Choroid plexus epithelial cell (primary cell): ENCODE results near the gene LTBP1.

Experiments
- DNase-seq: peaks from one replicate; pipeline ENCODE4 v3.0.0-alpha.2; 2010; ENCODE audit warnings: low read depth
- H3K4me3 ChIP-seq: 2 replicates; pipeline ENCODE4 v1.5.1; 2011; ENCODE audit warnings: low read depth, mild to moderate bottlenecking, control low read depth, low read length, moderate library complexity
- CTCF ChIP-seq: conservative IDR thresholded peaks from 2 replicates; pipeline ENCODE4 v1.5.1; 2011; ENCODE audit warnings: low read depth, mild to moderate bottlenecking, control low read depth, inconsistent platforms, low read length, moderate library complexity

LTBP1 gene

DNA sequence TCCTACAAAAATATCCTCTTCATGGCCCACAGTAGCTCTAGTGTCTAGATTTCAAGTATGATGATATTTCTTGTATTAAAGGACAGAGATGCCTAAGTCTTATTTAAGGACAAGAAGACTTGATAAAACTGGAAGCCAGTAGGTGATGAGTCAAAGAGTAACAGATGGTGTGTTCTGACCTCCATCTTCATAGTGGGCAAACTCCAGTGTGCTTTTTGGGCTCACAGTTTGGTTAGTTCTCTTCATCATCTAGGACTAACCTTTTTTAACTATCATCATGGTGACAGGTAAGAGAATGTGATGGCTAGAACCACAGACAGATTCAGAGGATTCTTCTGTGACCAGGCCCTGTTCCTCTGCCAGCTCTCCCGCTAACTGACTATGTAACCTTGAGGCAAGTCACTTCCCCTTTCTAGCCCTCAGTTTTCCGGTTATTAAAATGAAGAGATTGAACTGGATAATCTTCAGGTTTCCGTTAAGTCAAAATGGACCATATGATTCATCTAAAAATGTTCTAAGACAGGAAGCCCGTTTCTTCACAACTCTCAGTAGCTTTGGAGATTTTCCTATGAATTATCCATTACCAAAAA, 389.4 kb downstream of the LTBP1 start:
- no peak overlapping the region for H3K4me3 ChIP-seq
- no peak for TF ChIP-seq CTCF
- DNase-seq: no peak

DNA sequence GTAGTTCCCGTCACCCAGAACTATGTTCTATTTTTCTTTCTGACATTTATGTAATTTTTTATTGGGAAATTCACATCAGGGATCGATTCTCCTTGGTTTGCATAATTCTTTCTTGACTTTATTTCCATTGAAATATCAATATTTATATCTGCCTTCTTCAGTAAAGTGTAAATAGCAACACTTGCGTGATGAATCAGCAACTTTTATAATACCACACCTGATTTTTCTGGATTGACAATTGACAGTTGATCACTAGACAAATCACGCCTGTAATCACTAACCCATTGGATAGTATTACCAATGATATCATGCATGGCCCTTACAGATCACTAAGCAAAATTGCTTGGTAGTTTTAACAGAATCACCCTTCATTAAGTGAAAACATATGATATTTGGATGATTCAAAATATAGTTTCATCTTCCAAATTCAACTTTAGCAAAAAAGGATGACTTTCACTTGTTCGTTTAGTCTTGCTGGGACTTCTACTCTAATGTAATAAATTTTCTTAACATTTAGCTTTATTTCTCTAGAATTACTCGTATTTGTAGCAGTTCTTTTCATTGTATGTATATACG, 390.7 kb downstream of the LTBP1 start:
- DNase-seq: no peak
- TF ChIP-seq CTCF: no peak

GRCh38 chr2:33337981-33338380, 391.2 kb downstream of the LTBP1 start:
- no peak overlapping the region for H3K4me3 ChIP-seq
- DNase-seq: no peak
- no peak for TF ChIP-seq CTCF

More for the DNA sequence above, 390.7 kb downstream of the LTBP1 start:
- no peak overlapping the region for H3K4me3 ChIP-seq

DNA sequence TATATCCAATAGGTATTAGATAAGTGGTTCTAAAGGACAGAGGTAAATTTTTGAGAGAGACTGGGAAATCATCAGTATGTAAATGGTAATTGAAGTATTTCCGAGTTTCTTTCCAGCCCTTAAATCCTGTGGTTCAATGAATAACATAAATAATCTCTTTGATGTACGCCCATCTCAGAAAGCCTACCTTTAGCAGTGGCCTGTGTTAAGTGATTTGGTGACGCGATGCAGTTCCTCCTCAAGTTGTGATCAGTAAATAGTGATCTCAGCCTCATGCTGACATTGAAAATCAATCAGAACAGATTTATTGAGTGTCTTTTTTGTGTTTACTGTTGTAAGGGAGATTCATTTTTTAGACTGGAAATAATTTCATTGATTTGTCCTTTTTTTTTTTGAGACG, 392.5 kb downstream of the LTBP1 start:
- DNase-seq: no peak
- no peak overlapping the region for H3K4me3 ChIP-seq
- no peak for TF ChIP-seq CTCF

GRCh38 chr2:33340280-33340679, 393.5 kb downstream of the LTBP1 start:
- TF ChIP-seq CTCF: no peak
- no peak overlapping the region for H3K4me3 ChIP-seq
- DNase-seq: peak; percentile 72

DNA sequence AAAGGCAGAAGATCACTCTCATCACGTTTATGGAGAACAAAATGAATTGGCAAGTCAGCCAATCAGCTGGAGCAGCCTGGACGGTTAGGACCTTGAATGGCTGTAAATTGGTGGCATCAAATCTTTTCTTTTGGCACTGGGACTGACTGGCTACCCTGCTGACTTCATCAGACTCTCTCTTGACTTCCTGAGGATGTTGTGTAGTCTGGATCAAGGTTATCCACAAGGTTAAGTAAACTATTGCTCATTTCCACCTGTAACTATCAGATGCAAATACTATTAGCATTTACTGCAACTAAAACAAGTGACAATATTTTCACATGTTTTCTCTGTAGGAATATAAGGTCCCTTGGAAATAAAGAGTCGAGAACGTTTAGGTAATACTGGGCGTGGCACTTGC, 395.4 kb downstream of the LTBP1 start:
- no peak for TF ChIP-seq CTCF
- no peak for DNase-seq

DNA sequence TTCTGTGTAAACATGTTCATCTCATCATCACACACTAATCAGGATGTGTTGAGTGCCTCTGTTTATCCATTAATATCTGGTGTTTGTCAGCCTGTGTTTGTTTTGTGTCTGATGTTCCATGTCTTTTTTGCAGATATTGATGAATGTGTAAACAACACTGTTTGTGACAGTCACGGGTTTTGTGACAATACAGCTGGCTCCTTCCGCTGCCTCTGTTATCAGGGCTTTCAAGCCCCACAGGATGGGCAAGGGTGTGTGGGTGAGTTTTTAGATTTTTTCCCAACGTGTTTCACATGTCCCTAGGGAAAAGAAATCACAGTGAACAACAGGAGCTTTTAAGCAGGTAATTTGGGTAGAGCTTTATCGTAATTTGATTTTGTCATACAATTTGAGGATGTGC, 396.0 kb downstream of the LTBP1 start:
- TF ChIP-seq CTCF: no peak
- no peak for DNase-seq
- no peak overlapping the region for H3K4me3 ChIP-seq

More for the DNA sequence above, 395.4 kb downstream of the LTBP1 start:
- no peak overlapping the region for H3K4me3 ChIP-seq
